ENCODE results near the gene SLAIN1. TPM values are rescaled to one million over a fixed set of nuclear protein-coding genes. Genes with fewer than 3 reads are reported as not detected.

The SLAIN1 gene
- total and polyA plus RNA-seq, 5 donors, result 9.2 to 16.2 (median 12.9) TPM

DNA sequence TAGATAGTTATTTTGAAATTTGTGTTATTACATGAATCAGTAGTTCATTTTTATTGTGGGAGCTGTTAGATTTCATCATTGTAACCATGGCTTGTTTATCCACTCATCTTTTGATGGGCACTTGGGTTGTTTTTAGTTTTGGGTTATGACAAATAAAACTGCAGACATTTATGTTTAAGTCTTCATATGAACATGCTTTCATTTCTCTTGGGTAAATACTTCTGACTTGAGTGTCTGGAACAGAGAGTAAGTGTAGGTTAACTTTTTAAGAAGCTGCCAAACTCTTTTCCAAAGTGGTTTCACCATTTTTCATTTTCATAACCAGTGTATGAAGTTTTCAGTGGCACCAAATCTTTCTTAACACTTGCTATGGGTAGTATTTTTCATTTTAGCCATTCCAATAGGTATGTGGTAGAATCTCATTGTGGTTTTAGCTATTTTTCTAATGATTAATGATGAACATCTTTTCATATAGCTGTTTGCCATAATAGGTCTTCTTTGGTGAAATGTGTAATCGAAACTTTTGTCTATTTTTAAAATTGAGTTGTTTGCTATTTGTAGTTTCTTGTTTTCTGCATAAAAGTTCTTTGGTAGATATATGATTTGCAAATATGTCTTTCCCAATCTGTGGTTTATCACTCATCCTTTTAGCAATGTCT lies 17.9 kb downstream of the SLAIN1 start:
- intact Hi-C loops (cut with DNase I), result no loop called here
- 86% methylated on average over 1 of the region's 1 CpG for WGBS
- no peaks in the 10 kb centered on the region for H3K9me3 ChIP-seq (ENCODE audit: control insufficient read depth, low read length)
- DNase-seq (no peak), ATAC-seq (no peak)
- H3K4me1 ChIP-seq (ENCODE audit: control insufficient read depth, insufficient read depth, low read length), result no peaks in the 10 kb centered on the region
- no peaks in the 10 kb centered on the region for H3K27me3 ChIP-seq (ENCODE audit: control insufficient read depth, insufficient read depth)
- H3K4me3 ChIP-seq (ENCODE audit: low read length), result no peak overlapping the region
- no peak overlapping the region for H3K27ac ChIP-seq (ENCODE audit: low read length)

DNA sequence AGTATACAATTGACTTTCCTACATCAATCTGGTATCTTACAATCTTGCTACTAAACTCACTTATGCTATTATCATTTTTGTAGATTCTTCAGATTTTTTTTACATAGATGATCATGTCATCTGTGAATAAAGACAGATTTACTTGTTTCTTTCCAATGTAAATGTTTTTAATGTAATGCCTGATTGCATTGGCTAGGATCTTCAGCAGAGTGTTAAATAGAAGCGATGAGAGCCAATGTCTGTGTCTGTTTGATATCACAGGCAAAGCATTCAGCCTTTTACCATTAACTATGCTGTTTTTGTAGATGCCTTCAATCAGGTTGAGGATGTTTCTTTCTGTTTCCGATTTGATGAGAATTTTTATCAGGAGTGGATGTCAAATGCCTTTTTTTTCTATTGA lies 19.2 kb downstream of the SLAIN1 start:
- 76% methylated on average over 2 of the region's 2 CpGs for WGBS
- ATAC-seq, result no peak
- H3K9me3 ChIP-seq (ENCODE audit: control insufficient read depth, low read length), result no peaks in the 10 kb centered on the region

DNA sequence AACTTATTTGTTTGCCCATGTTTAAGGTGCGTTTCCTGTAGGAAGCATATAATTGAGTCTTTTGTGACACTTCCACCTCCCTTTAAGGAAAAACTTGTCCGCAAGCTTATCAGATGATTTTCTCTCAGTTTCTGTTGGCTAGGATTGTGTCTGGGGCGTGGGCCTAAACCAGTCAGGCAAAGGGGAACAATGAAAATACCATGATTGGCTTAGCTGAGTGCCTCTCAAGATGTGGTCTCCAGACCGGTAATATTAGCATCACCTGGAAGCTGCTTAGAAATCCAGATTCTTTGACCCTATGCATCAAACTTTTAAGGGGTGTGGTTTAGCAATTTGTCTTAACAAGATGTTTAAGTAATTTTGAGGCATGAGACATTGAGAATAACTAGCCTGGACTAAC lies 20.0 kb downstream of the SLAIN1 start:
- ATAC-seq (no peak), DNase-seq (no peak)
- Histone ChIP-seq H3K4me3 (ENCODE audit: low read length) (no peak overlapping the region), H3K4me1 (ENCODE audit: control insufficient read depth, insufficient read depth, low read length) (no peaks in the 10 kb centered on the region), H3K27me3 (ENCODE audit: control insufficient read depth, insufficient read depth) (no peaks in the 10 kb centered on the region), H3K27ac (ENCODE audit: low read length) (no peak overlapping the region), H3K9me3 (ENCODE audit: control insufficient read depth, low read length) (no peaks in the 10 kb centered on the region)
- intact Hi-C loops (cut with DNase I), result no loop called here
- WGBS, result 89% methylated on average over 4 of the region's 4 CpGs

More for the DNA sequence above, 19.2 kb downstream of the SLAIN1 start:
- no peak overlapping the region for H3K27ac ChIP-seq (ENCODE audit: low read length)
- DNase-seq, result no peak
- intact Hi-C loops (cut with DNase I), result no loop called here
- H3K4me3 ChIP-seq (ENCODE audit: low read length), result no peak overlapping the region
- no peaks in the 10 kb centered on the region for H3K4me1 ChIP-seq (ENCODE audit: control insufficient read depth, insufficient read depth, low read length)
- H3K27me3 ChIP-seq (ENCODE audit: control insufficient read depth, insufficient read depth), result no peaks in the 10 kb centered on the region

DNA sequence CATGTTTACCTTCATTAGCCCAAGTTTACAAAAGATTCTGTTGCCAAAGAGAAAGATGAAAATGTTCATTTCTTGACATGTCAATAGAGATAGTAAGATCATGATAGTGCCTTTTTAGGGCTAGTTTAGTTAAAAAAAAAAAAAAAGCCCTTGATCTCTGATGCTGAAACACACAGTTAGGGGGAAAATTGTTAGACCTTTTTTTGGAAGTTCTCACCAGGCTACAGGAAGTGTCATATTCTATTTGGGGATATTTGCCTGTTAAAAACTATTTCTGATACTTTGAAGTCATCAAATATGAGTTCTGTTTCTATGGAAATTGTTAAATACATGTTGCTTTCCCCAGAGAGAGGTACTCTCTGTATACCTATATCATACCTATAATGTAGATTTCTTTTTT lies 21.6 kb downstream of the SLAIN1 start:
- ATAC-seq, result no peak

DNA sequence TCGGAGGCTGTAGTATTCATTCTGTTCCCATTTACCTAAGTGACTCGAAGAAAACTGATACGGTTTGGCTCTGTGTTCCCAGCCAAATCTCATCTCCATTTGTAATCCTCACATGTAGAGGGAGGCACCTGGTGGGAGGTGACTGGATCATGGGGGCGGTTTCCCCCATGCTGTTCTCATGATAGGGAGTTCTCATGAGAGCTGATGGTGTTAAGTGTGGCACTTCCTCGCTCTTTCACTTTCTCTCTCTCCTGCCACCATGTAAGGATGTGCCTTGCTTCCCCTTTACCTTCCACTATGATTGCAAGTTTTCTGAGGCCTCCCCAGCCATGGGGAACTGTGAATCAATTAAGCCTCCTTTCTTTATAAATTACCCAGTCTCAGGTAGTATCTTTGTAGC lies 23.5 kb downstream of the SLAIN1 start:
- H3K4me1 ChIP-seq (ENCODE audit: control insufficient read depth, insufficient read depth, low read length), result no peaks in the 10 kb centered on the region
- ATAC-seq, result no peak
- DNase-seq, result no peak
- no peaks in the 10 kb centered on the region for H3K9me3 ChIP-seq (ENCODE audit: control insufficient read depth, low read length)
- no peak overlapping the region for H3K4me3 ChIP-seq (ENCODE audit: low read length)
- H3K27ac ChIP-seq (ENCODE audit: low read length), result no peak overlapping the region
- WGBS, result 79% methylated on average over 5 of the region's 5 CpGs
- intact Hi-C loops (cut with DNase I), result no loop called here
- no peaks in the 10 kb centered on the region for H3K27me3 ChIP-seq (ENCODE audit: control insufficient read depth, insufficient read depth)

More for the DNA sequence above, 21.6 kb downstream of the SLAIN1 start:
- no peaks in the 10 kb centered on the region for H3K9me3 ChIP-seq (ENCODE audit: control insufficient read depth, low read length)
- H3K27me3 ChIP-seq (ENCODE audit: control insufficient read depth, insufficient read depth), result no peaks in the 10 kb centered on the region
- intact Hi-C loops (cut with DNase I), result no loop called here
- no peaks in the 10 kb centered on the region for H3K4me1 ChIP-seq (ENCODE audit: control insufficient read depth, insufficient read depth, low read length)
- H3K4me3 ChIP-seq (ENCODE audit: low read length), result no peak overlapping the region
- H3K27ac ChIP-seq (ENCODE audit: low read length), result no peak overlapping the region
- no peak for DNase-seq

DNA sequence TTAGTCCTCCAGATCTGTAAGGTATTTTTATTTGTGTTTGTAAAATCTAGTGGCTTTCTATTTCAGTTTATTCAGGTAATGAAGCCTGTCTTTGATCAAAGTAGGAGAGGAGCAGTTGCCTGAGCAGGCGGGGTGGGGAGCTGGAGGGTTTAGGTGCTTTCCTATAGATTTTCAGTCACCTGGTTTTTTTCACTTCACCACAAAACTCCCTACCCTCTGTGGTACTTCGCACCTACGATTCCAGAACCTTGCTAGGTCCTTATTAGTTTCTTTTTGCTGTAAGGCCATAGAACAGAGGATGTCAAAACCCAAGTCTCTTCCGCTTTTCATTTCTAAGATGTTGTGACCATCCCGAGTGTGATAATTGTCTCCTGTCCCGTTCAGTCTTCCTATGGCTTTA lies 26.6 kb downstream of the SLAIN1 start:
- Histone ChIP-seq H3K27me3 (ENCODE audit: control insufficient read depth, insufficient read depth) (no peaks in the 10 kb centered on the region), H3K9me3 (ENCODE audit: control insufficient read depth, low read length) (no peaks in the 10 kb centered on the region), H3K4me1 (ENCODE audit: control insufficient read depth, insufficient read depth, low read length) (no peaks in the 10 kb centered on the region), H3K4me3 (ENCODE audit: low read length) (no peak overlapping the region), H3K27ac (ENCODE audit: low read length) (no peak overlapping the region)
- ATAC-seq (no peak), DNase-seq (no peak)
- intact Hi-C loops (cut with DNase I), result no loop called here
- 81% methylated on average over 6 of the region's 6 CpGs for WGBS

DNA sequence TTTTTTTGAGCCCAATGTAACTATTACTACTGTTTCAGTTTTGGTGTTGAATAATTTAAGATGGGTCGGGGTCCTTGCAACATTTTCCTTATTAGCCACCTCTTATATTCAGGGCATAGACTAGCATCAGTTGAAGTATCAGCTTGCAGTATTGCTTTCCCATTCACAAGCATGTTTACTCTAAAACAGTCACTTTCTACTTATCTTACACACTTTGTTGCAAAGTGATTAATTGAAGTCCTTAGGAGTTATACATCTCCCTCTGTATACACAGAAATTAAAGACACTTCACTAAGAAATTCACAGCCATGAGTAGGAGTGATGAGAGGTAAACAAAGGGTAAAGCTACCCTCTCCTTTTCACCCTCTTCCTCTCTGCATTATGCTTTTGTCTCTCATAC lies 27.6 kb downstream of the SLAIN1 start:
- H3K4me1 ChIP-seq (ENCODE audit: control insufficient read depth, insufficient read depth, low read length), result no peaks in the 10 kb centered on the region
- no peak overlapping the region for H3K27ac ChIP-seq (ENCODE audit: low read length)
- no peaks in the 10 kb centered on the region for H3K9me3 ChIP-seq (ENCODE audit: control insufficient read depth, low read length)
- no peaks in the 10 kb centered on the region for H3K27me3 ChIP-seq (ENCODE audit: control insufficient read depth, insufficient read depth)
- intact Hi-C loops (cut with DNase I), result no loop called here
- DNase-seq, result no peak
- no peak for ATAC-seq
- no peak overlapping the region for H3K4me3 ChIP-seq (ENCODE audit: low read length)
- 86% methylated on average over 1 of the region's 1 CpG for WGBS

DNA sequence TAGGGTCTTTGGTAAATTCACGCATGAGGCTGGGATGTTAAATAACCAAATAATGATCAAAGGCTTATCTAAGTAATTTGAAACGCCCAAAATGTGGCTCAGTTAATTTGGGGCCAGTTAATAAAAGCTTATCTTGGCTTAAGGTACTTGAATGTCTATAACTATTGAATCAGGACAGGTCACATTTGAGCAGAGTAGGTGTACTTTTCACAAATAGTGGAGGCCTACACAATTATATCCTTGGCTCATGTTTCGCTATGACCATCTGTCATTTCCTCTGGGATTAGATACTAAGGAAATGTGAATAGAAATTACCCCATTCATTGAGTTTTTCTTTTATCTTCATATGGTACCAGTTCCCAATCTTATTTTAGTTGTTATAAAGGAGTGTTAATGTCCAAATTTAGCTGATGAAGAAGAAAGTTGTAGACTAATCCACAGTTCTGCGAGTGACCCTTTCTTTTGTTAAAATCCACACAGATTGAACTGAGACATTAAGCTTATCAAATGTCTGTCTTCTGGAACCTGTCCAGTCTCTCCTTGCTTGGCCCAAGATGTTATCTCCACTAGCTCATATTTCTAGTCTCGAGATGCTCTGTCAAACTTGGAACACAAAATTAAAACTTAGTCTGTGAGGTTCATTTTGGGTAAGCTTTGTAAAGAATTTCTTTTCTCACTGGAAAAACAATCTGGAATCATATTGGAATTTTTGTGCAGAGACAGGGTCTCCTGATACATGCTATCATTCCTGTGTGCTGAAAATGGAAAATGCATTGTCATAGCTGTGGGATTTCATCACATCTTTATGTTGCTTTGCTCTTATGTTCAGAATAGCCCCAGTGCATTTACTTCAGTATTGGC lies 31.0 kb downstream of the SLAIN1 start:
- ATAC-seq (no peak), DNase-seq (no peak)
- H3K27ac ChIP-seq (ENCODE audit: low read length), result no peak overlapping the region
- no peaks in the 10 kb centered on the region for H3K27me3 ChIP-seq (ENCODE audit: control insufficient read depth, insufficient read depth)
- intact Hi-C loops (cut with DNase I), result no loop called here
- no peaks in the 10 kb centered on the region for H3K9me3 ChIP-seq (ENCODE audit: control insufficient read depth, low read length)
- 51% methylated on average over 5 of the region's 5 CpGs for WGBS
- no peak overlapping the region for H3K4me3 ChIP-seq (ENCODE audit: low read length)
- H3K4me1 ChIP-seq (ENCODE audit: control insufficient read depth, insufficient read depth, low read length), result no peaks in the 10 kb centered on the region

DNA sequence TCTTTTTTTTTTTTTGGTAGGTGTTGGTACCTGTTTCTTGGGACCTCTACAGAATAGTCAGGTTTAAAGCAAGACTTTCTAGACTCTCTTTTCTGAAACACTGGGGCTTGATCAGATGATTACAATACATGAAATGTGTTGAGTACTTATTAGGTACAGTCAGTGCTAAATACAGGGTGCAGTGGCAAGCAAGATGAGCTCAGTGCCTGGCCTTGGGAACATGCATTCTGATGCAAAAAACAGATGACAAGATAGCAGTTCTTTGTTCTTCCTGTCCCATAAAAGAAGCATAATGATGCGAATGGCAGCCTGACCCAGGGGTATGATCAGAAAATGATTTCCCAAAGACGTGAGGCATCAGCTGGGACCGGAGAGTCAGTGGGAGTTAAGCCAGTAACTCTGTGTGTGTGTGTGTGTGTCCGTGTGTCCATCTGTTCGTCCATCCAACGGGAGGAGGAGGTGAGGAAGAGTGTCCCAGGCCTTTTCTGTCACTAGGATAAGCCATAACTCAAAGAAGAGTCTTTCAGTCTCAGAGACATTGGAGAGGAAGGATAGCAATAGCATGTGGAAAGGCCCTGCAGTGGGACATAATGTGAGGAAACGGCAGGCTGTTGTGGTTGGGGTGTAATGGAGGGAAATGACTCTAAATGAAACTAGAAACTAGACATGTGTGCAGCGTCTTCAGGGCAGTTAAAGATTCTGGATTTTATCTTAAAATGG lies 32.2 kb downstream of the SLAIN1 start:
- H3K4me3 ChIP-seq (ENCODE audit: low read length), result no peak overlapping the region
- DNase-seq (no peak), ATAC-seq (no peak)
- no peak overlapping the region for H3K27ac ChIP-seq (ENCODE audit: low read length)
- H3K27me3 ChIP-seq (ENCODE audit: control insufficient read depth, insufficient read depth), result no peaks in the 10 kb centered on the region
- no peaks in the 10 kb centered on the region for H3K4me1 ChIP-seq (ENCODE audit: control insufficient read depth, insufficient read depth, low read length)
- no peaks in the 10 kb centered on the region for H3K9me3 ChIP-seq (ENCODE audit: control insufficient read depth, low read length)
- intact Hi-C loops (cut with DNase I), result no loop called here
- 70% methylated on average over 8 of the region's 8 CpGs for WGBS

DNA sequence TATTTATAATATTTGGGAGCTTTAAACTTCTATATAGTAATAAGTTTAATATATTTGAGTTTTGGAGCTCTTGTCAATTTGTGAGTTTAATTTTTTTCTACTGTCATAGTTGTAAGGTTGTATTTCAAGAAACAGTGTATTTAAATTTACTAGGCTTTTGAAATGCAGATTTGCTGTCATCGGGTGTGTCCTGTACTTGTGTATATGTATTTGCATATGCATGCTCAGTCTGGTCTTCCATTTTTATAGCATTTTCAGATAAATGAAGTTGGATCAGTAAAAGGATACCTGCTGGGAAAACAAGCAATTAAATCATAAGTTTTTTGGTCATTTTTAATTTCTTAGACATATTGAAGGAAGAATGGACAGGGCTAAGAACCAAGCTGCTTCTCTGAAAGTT lies 33.1 kb downstream of the SLAIN1 start:
- Histone ChIP-seq H3K27me3 (ENCODE audit: control insufficient read depth, insufficient read depth) (no peaks in the 10 kb centered on the region), H3K4me1 (ENCODE audit: control insufficient read depth, insufficient read depth, low read length) (peaks cover under 1% of the 10 kb centered on the region), H3K4me3 (ENCODE audit: low read length) (no peak overlapping the region), H3K9me3 (ENCODE audit: control insufficient read depth, low read length) (no peaks in the 10 kb centered on the region), H3K27ac (ENCODE audit: low read length) (no peak overlapping the region)
- intact Hi-C loops (cut with DNase I), result no loop called here
- ATAC-seq (no peak), DNase-seq (no peak)
- WGBS, result 95% methylated on average over 1 of the region's 1 CpG

DNA sequence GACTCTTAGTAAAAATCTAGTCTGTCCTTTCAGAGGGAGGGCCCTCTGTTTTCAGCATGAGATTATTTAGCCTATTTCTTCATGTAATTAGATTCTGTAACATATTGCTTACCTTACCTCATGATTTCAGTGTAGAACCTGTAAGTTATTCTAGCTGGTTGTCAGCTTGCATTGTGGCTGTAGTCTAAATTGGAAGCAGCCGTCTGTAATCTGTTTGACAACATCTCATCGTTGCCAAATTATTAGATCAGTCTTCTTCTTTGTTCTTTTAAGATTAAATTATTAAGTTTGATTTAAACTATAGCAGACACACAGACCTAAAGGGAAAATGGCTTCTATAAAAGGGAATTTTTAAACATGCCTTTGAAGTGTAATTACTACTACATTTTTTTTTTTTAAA lies 34.8 kb downstream of the SLAIN1 start:
- ATAC-seq (no peak), DNase-seq (no peak)
- H3K27ac ChIP-seq (ENCODE audit: low read length), result no peak overlapping the region
- no peak overlapping the region for H3K4me3 ChIP-seq (ENCODE audit: low read length)
- no peaks in the 10 kb centered on the region for H3K27me3 ChIP-seq (ENCODE audit: control insufficient read depth, insufficient read depth)
- intact Hi-C loops (cut with DNase I), result no loop called here
- WGBS, result 44% methylated on average over 2 of the region's 2 CpGs
- peaks cover 1% of the 10 kb centered on the region for H3K4me1 ChIP-seq (ENCODE audit: control insufficient read depth, insufficient read depth, low read length)
- no peaks in the 10 kb centered on the region for H3K9me3 ChIP-seq (ENCODE audit: control insufficient read depth, low read length)
